ENCODE results near the gene PSMA3. TPM values are rescaled to one million over a fixed set of nuclear protein-coding genes. Genes with fewer than 3 reads are reported as not detected.
A peak's percentile ranks its signal among the peaks of the same experiment; 100 is the strongest.

The PSMA3 gene
- total RNA-seq, 1 experiment from 2014 or later = 260 TPM

DNA sequence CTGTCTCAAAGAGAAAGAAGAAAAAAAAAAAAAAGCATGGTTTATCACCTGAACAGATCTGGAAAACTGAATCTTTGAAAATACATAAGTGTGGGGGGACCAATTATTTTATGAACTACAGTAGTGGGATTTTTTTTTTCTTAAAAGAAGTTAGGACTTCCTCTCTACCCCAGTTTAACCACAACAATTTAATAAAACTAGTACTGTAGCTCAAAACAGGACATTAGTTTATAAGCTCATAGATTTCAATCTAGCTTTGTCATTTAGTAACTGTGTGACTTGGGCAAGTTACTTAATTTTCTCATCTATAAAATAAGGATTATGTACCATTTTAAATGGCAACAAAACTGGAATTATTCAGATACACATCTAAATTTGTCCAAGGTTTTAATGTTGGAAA lies 30.2 kb downstream of the PSMA3 start:
- intact Hi-C loops (cut with micrococcal nuclease; ENCODE audit: unreplicated experiment) = no loop called here
- no TSS peak for BruUV-seq (replicated peaks)
- Mint-ChIP-seq H3K27ac (ENCODE audit: unreplicated experiment) (peak overlapping the region; percentile 67), H3K4me3 (ENCODE audit: low read depth, unreplicated experiment) (no peak overlapping the region), H3K27me3 (ENCODE audit: unreplicated experiment) (no peaks in the 10 kb centered on the region), H3K36me3 (ENCODE audit: insufficient read depth, unreplicated experiment) (peaks cover 75% of the 10 kb centered on the region), H3K4me1 (ENCODE audit: low read depth, unreplicated experiment) (peaks cover 20% of the 10 kb centered on the region), H3K9me3 (ENCODE audit: low read depth, unreplicated experiment) (no peaks in the 10 kb centered on the region)
- CTCF ChIA-PET = no interaction called here
- TF ChIP-seq, protein P1, sequence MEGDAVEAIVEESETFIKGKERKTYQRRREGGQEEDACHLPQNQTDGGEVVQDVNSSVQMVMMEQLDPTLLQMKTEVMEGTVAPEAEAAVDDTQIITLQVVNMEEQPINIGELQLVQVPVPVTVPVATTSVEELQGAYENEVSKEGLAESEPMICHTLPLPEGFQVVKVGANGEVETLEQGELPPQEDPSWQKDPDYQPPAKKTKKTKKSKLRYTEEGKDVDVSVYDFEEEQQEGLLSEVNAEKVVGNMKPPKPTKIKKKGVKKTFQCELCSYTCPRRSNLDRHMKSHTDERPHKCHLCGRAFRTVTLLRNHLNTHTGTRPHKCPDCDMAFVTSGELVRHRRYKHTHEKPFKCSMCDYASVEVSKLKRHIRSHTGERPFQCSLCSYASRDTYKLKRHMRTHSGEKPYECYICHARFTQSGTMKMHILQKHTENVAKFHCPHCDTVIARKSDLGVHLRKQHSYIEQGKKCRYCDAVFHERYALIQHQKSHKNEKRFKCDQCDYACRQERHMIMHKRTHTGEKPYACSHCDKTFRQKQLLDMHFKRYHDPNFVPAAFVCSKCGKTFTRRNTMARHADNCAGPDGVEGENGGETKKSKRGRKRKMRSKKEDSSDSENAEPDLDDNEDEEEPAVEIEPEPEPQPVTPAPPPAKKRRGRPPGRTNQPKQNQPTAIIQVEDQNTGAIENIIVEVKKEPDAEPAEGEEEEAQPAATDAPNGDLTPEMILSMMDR (IDR thresholded peaks at IDR 0.05; ENCODE audit: unreplicated experiment) = no peak
- no peak for DNase-seq

DNA sequence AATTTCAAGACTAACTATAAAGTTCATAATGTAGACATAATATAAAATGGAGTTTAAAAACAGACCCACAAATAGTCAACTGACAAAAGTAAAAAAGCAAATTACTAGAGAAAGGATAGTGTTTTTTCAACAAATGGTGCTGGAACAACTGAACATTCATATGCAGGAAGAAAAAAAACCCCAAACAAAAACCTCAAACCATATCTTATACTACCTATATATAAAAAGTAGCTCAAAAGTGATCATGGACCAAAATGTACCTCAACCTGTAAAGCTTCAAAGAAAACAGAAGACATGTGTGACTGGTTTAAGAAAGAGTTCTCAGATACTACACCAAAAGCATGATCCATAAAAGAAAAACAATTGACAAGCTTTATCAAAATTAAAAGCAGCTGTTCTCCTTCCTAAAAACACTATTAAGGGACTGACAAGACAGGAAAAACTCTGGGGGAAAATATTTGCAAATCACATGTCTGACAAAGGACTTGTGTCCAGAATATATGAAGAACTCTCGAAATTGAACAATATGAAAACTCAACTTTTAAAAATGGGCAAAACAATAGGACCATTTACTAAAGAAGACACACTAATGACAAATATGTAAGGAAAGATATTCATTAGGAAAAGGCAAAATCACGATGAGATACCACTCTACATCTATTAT lies 31.0 kb downstream of the PSMA3 start:
- CTCF ChIA-PET = interaction anchor here (0.6 to 0.7 kb wide), 3 partner anchors 22 to 512 kb away, joined by 3 read pairs; partner anchors contain the start of gene ARID4A
- Mint-ChIP-seq H3K27me3 (ENCODE audit: unreplicated experiment) (no peaks in the 10 kb centered on the region), H3K4me1 (ENCODE audit: low read depth, unreplicated experiment) (peaks cover 25% of the 10 kb centered on the region), H3K9me3 (ENCODE audit: low read depth, unreplicated experiment) (no peaks in the 10 kb centered on the region), H3K4me3 (ENCODE audit: low read depth, unreplicated experiment) (no peak overlapping the region), H3K27ac (ENCODE audit: unreplicated experiment) (peak overlapping the region; percentile 67), H3K36me3 (ENCODE audit: insufficient read depth, unreplicated experiment) (peaks cover 73% of the 10 kb centered on the region)
- TF ChIP-seq, protein P1 (IDR thresholded peaks at IDR 0.05; ENCODE audit: unreplicated experiment) = no peak
- DNase-seq = no peak
- intact Hi-C loops (cut with micrococcal nuclease; ENCODE audit: unreplicated experiment) = no loop called here
- BruUV-seq (replicated peaks) = no TSS peak

DNA sequence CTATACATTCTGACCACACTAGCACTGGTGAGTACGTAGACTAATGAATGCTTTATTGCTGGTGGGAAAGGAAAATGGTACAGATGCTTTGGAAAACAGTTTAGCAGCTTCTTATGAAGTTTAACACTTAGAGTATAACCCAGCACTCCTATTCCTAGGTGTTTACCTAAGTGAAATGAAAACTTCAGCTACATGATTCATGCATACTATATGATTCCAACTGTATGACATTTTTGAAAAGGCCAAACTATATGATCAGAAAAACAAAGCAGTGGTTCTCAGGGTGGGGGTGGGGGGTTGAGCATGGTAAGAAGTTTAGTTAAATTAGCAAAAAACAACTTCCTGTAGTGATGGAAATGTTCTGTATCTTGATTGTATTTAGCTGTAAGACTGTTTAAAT lies 31.6 kb downstream of the PSMA3 start:
- Mint-ChIP-seq H3K36me3 (ENCODE audit: insufficient read depth, unreplicated experiment) (peaks cover 72% of the 10 kb centered on the region), H3K4me3 (ENCODE audit: low read depth, unreplicated experiment) (no peak overlapping the region), H3K27ac (ENCODE audit: unreplicated experiment) (peak overlapping the region; percentile 67), H3K9me3 (ENCODE audit: low read depth, unreplicated experiment) (no peaks in the 10 kb centered on the region), H3K27me3 (ENCODE audit: unreplicated experiment) (no peaks in the 10 kb centered on the region), H3K4me1 (ENCODE audit: low read depth, unreplicated experiment) (peaks cover 31% of the 10 kb centered on the region)
- intact Hi-C loops (cut with micrococcal nuclease; ENCODE audit: unreplicated experiment) = no loop called here
- CTCF ChIA-PET = interaction anchor here (0.6 to 0.7 kb wide), 3 partner anchors 21 to 513 kb away, joined by 3 read pairs; partner anchors contain the start of gene ARID4A
- TF ChIP-seq, protein P1 (IDR thresholded peaks at IDR 0.05; ENCODE audit: unreplicated experiment) = no peak
- no peak for DNase-seq
- no TSS peak for BruUV-seq (replicated peaks)

DNA sequence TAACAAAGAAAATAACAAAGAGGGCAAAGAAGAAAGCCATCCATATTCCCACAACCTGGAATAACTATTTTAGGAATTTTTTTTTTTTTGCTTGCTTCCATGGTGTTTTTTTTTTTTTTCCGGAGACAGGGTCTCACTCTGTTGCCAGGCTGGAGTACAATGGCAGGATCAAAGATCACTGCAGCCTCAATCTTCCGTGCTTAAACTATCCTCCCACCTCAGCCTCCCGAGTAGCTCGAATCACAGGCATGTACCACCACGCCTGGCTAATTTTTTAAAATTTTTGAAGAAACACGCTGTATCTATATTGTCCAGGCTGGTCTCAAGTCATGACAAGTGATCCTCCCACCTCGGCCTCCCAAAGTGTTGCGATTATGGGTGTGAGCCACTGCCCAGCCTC lies 33.5 kb downstream of the PSMA3 start:
- Mint-ChIP-seq H3K4me3 (ENCODE audit: low read depth, unreplicated experiment) (no peak overlapping the region), H3K4me1 (ENCODE audit: low read depth, unreplicated experiment) (peaks cover 43% of the 10 kb centered on the region), H3K27me3 (ENCODE audit: unreplicated experiment) (no peaks in the 10 kb centered on the region), H3K36me3 (ENCODE audit: insufficient read depth, unreplicated experiment) (peaks cover 74% of the 10 kb centered on the region), H3K27ac (ENCODE audit: unreplicated experiment) (no peak overlapping the region), H3K9me3 (ENCODE audit: low read depth, unreplicated experiment) (no peaks in the 10 kb centered on the region)
- TF ChIP-seq, protein P1 (IDR thresholded peaks at IDR 0.05; ENCODE audit: unreplicated experiment) = no peak
- no TSS peak for BruUV-seq (replicated peaks)
- intact Hi-C loops (cut with micrococcal nuclease; ENCODE audit: unreplicated experiment) = no loop called here
- DNase-seq = no peak
- CTCF ChIA-PET = interaction anchor here (0.7 kb wide), 1 partner anchor 825 kb away, joined by 4 read pairs; no protein-coding TSS in a partner anchor

Data from Calu3 (cell line).